OCI-LY7 (cell line): ENCODE results near the gene UPF3A. TPM values are rescaled to one million over a fixed set of nuclear protein-coding genes. Genes with fewer than 3 reads are reported as not detected.

Experiments
- BruUV-seq: library from RNA; stranded (reverse); fragments of 400-500 nt; replicated peaks from 2 replicates; lab custom pipeline; 2021; lab: Mats Ljungman, UMichigan
- CTCF ChIA-PET: fragments of 300-600 bp; sonication (Branson Sonifier 250); formaldehyde crosslinking; loops from one replicate; lab custom pipeline; 2022; ENCODE audit warnings: antibody characterized with exemption; ENCODE audit not compliant: unreplicated experiment; lab: Charles Lee
- POLR2A ChIA-PET: fragments of 300-600 bp; sonication (Branson Sonifier 250); formaldehyde crosslinking; loops from one replicate; lab custom pipeline; 2022; ENCODE audit warnings: antibody characterized with exemption; lab: Charles Lee
- DNase-seq: peaks from one replicate; pipeline ENCODE4 v3.0.0-alpha.2; 2015; ENCODE audit warnings: low spot score
- H2AFZ ChIP-seq: fragments of 200-600 bp; sonication (generic), shearing (Covaris generic); 2 replicates; pipeline ENCODE4 v1.6.1; 2014; ENCODE audit warnings: mild to moderate bottlenecking, antibody characterized with exemption, low read length, moderate library complexity
- H3K27ac ChIP-seq: fragments of 200-600 bp; sonication (generic); 2 replicates; pipeline ENCODE4 v1.5.1; 2014; ENCODE audit warnings: mixed run types, low read depth, mild to moderate bottlenecking, moderate library complexity, low read length, inconsistent platforms; ENCODE audit not compliant: poor library complexity, severe bottlenecking
- H3K36me3 ChIP-seq: fragments of 200-600 bp; sonication (generic); 2 replicates; pipeline ENCODE4 v1.6.1; 2014; ENCODE audit warnings: mild to moderate bottlenecking, antibody characterized with exemption, low read length, moderate library complexity, mixed read lengths; ENCODE audit not compliant: insufficient read depth
- H3K4me1 ChIP-seq: fragments of 200-600 bp; sonication (generic); 2 replicates; pipeline ENCODE4 v1.5.1; 2014; ENCODE audit warnings: mild to moderate bottlenecking, low read length; ENCODE audit not compliant: insufficient read depth, poor library complexity, severe bottlenecking
- H3K4me2 ChIP-seq: fragments of 200-600 bp; sonication (generic); 2 replicates; pipeline ENCODE4 v1.6.1; 2014; ENCODE audit warnings: mild to moderate bottlenecking, low read length
- H3K4me3 ChIP-seq: fragments of 200-600 bp; sonication (generic); 2 replicates; pipeline ENCODE4 v1.5.1; 2014; ENCODE audit warnings: mild to moderate bottlenecking, low read depth, low read length; ENCODE audit not compliant: poor library complexity, severe bottlenecking
- H3K79me2 ChIP-seq: fragments of 200-600 bp; sonication (generic); 2 replicates; pipeline ENCODE4 v1.6.1; 2016; ENCODE audit warnings: low read depth, mild to moderate bottlenecking, low read length, moderate library complexity, mixed read lengths; ENCODE audit not compliant: insufficient read depth
- H3K9me2 ChIP-seq: fragments of 200-600 bp; sonication (generic); 2 replicates; pipeline ENCODE4 v1.6.1; 2016; ENCODE audit warnings: mild to moderate bottlenecking, low read length, mixed read lengths; ENCODE audit not compliant: insufficient read depth
- H3K9me3 ChIP-seq: fragments of 200-600 bp; sonication (generic); 2 replicates; pipeline ENCODE4 v1.6.1; 2014; ENCODE audit warnings: mild to moderate bottlenecking, mixed run types, low read length, mixed read lengths
- H4K20me1 ChIP-seq: fragments of 200-600 bp; sonication (generic); 2 replicates; pipeline ENCODE4 v1.6.1; 2014; ENCODE audit warnings: mild to moderate bottlenecking, antibody characterized with exemption, low read length, moderate library complexity, mixed read lengths; ENCODE audit not compliant: insufficient read depth
- EZH2phosphoT487 ChIP-seq: fragments of 200-600 bp; sonication (generic); IDR thresholded peaks from 2 replicates; pipeline ENCODE4 v1.6.1; 2018; ENCODE audit warnings: low read depth, borderline replicate concordance, mild to moderate bottlenecking, mixed run types, antibody characterized with exemption, low read length, moderate library complexity, mixed read lengths
- intact Hi-C: fragments of 100-400 bp; cut with micrococcal nuclease; formaldehyde crosslinking; loops from one replicate; pipeline ENCODE4 v1.10.0; 2022; ENCODE audit not compliant: unreplicated experiment
- total RNA-seq, 2 experiments: library from RNA; depleted of rRNA in 1 of 2; stranded (reverse); fragments of >200 nt in 1 of 2; shearing (Covaris generic) in 1 of 2; gene quantifications; 2 replicates each; pipeline ENCODE4 v1.2.3, GENCODE V29; 2014 to 2022
- TF ChIP-seq, protein P1 (sequence below): fragments of 200-600 bp; sonication (generic); conservative IDR thresholded peaks from 2 replicates; pipeline ENCODE4 v1.5.1; 2014; ENCODE audit warnings: mild to moderate bottlenecking, antibody characterized with exemption, low read length, moderate library complexity, mixed read lengths

The UPF3A gene
- total RNA-seq, 2 experiments from 2014 or later, result 27.8 to 55.4 TPM

DNA sequence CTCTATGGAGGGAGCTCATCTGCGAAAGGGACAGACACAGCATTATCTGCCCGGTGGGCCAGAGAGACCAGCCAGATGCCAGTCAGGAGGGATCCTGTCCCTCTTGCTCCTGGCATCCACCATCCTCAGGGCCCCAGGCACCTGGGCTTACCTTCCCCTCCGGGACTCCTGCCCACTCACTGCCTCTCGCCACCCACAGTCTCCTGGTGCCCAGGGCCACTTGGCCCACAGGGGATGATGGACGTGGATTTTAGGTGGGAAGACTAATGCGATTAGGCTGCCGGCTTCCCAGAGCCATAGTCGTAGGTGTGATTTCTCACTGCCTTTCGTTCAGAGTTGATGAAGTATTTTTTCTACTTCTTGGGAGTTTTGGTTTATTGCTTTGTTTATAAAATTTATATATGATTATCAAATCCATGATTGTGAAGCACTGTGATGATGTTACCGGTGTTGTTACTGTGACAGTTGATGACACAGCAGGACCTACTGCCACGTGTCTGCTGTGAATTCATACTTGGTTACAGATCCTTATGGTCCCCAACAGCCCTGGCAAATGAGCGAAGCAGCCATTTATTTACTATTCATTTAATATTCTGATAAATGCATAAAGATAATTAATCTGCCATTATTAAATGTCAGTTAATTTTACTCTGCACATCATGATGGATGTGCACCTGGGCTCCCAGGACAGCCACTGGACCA lies 18.4 kb downstream of the UPF3A start:
- BruUV-seq, result no TSS peak
- Histone ChIP-seq H3K4me3 (no peak overlapping the region), H2AFZ (no peak overlapping the region), H3K9me3 (no peaks in the 10 kb centered on the region), H3K27ac (no peak overlapping the region), H3K9me2 (no peaks in the 10 kb centered on the region), H3K4me1 (no peaks in the 10 kb centered on the region), H3K36me3 (peaks cover 24% of the 10 kb centered on the region), H4K20me1 (no peaks in the 10 kb centered on the region), H3K79me2 (no peaks in the 10 kb centered on the region), H3K4me2 (no peak overlapping the region)
- TF ChIP-seq, protein P1, sequence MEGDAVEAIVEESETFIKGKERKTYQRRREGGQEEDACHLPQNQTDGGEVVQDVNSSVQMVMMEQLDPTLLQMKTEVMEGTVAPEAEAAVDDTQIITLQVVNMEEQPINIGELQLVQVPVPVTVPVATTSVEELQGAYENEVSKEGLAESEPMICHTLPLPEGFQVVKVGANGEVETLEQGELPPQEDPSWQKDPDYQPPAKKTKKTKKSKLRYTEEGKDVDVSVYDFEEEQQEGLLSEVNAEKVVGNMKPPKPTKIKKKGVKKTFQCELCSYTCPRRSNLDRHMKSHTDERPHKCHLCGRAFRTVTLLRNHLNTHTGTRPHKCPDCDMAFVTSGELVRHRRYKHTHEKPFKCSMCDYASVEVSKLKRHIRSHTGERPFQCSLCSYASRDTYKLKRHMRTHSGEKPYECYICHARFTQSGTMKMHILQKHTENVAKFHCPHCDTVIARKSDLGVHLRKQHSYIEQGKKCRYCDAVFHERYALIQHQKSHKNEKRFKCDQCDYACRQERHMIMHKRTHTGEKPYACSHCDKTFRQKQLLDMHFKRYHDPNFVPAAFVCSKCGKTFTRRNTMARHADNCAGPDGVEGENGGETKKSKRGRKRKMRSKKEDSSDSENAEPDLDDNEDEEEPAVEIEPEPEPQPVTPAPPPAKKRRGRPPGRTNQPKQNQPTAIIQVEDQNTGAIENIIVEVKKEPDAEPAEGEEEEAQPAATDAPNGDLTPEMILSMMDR, result no peak
- no peak for TF ChIP-seq EZH2phosphoT487
- ChIA-PET POLR2A (interaction anchor here (0.6 kb wide), 1 partner anchor 13 kb away, joined by 3 read pairs; no protein-coding TSS in a partner anchor), CTCF (no interaction called here)
- no peak for DNase-seq
- intact Hi-C loops, result no loop called here

- BruUV-seq, result no TSS peak
- Histone ChIP-seq H2AFZ (no peak overlapping the region), H3K4me3 (no peak overlapping the region), H3K27ac (no peak overlapping the region), H3K4me1 (no peaks in the 10 kb centered on the region), H4K20me1 (no peaks in the 10 kb centered on the region), H3K36me3 (peaks cover 40% of the 10 kb centered on the region), H3K4me2 (no peak overlapping the region), H3K79me2 (no peaks in the 10 kb centered on the region), H3K9me2 (no peaks in the 10 kb centered on the region), H3K9me3 (no peaks in the 10 kb centered on the region)
- CTCF ChIA-PET, result no interaction called here
- no peak for TF ChIP-seq EZH2phosphoT487
- TF ChIP-seq, protein P1, result no peak
- POLR2A ChIA-PET, result no interaction called here
- DNase-seq, result no peak
- intact Hi-C loops, result no loop called here
Measured at GRCh38 chr13:114303700-114304327, 22.4 kb downstream of the UPF3A start.
